ENCODE measurements around the gene LDLRAD3.

LDLRAD3 gene

GRCh38 chr11:36240801-36241200 lies 296.9 kb downstream of the LDLRAD3 start:
- no peaks in the 10 kb centered on the region for H3K4me1 ChIP-seq (ENCODE audit: insufficient read depth, low read length)
- H3K4me3 ChIP-seq (ENCODE audit: low read depth in 1 of 2, low read length in 2 of 2) = no peak overlapping the region
- no peaks in the 10 kb centered on the region for H3K79me2 ChIP-seq (ENCODE audit: insufficient read depth, low read length)
- H4K20me1 ChIP-seq (ENCODE audit: insufficient read depth, low read length) = no peaks in the 10 kb centered on the region
- H3K27ac ChIP-seq (ENCODE audit: low read length) = no peak overlapping the region
- no peak overlapping the region for H2AFZ ChIP-seq (ENCODE audit: low read depth, low read length)
- H3K36me3 ChIP-seq (ENCODE audit: insufficient read depth, low read length) = no peaks in the 10 kb centered on the region
- H3K9me3 ChIP-seq (ENCODE audit: insufficient read depth, low read length, severe bottlenecking) = no peaks in the 10 kb centered on the region
- peaks cover 13% of the 10 kb centered on the region for H3K27me3 ChIP-seq (ENCODE audit: insufficient read depth, low read length, poor library complexity)
- ATAC-seq (ENCODE audit: insufficient read depth, low read depth) = no peak
- TF ChIP-seq EZH2 (IDR thresholded peaks at IDR 0.05; ENCODE audit: borderline replicate concordance, low read depth, low read length, severe bottlenecking) = no peak
- TF ChIP-seq, protein P1, sequence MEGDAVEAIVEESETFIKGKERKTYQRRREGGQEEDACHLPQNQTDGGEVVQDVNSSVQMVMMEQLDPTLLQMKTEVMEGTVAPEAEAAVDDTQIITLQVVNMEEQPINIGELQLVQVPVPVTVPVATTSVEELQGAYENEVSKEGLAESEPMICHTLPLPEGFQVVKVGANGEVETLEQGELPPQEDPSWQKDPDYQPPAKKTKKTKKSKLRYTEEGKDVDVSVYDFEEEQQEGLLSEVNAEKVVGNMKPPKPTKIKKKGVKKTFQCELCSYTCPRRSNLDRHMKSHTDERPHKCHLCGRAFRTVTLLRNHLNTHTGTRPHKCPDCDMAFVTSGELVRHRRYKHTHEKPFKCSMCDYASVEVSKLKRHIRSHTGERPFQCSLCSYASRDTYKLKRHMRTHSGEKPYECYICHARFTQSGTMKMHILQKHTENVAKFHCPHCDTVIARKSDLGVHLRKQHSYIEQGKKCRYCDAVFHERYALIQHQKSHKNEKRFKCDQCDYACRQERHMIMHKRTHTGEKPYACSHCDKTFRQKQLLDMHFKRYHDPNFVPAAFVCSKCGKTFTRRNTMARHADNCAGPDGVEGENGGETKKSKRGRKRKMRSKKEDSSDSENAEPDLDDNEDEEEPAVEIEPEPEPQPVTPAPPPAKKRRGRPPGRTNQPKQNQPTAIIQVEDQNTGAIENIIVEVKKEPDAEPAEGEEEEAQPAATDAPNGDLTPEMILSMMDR (IDR thresholded peaks at IDR 0.05; ENCODE audit: borderline replicate concordance, extremely low read depth, low read length, poor library complexity, severe bottlenecking) = no peak
- H3K9ac ChIP-seq (ENCODE audit: low read depth, low read length) = no peak overlapping the region
- H3K4me2 ChIP-seq (ENCODE audit: insufficient read depth, low read length) = no peak overlapping the region
- no peak for DNase-seq

- Histone ChIP-seq H3K9me3 (ENCODE audit: insufficient read depth, low read length, severe bottlenecking) (no peaks in the 10 kb centered on the region), H3K9ac (ENCODE audit: low read depth, low read length) (no peak overlapping the region), H3K4me2 (ENCODE audit: insufficient read depth, low read length) (no peak overlapping the region), H3K36me3 (ENCODE audit: insufficient read depth, low read length) (no peaks in the 10 kb centered on the region), H3K27ac (ENCODE audit: low read length) (no peak overlapping the region), H3K27me3 (ENCODE audit: insufficient read depth, low read length, poor library complexity) (peaks cover 13% of the 10 kb centered on the region), H3K4me1 (ENCODE audit: insufficient read depth, low read length) (no peaks in the 10 kb centered on the region), H3K4me3 (ENCODE audit: low read depth in 1 of 2, low read length in 2 of 2) (no peak overlapping the region), H2AFZ (ENCODE audit: low read depth, low read length) (no peak overlapping the region), H4K20me1 (ENCODE audit: insufficient read depth, low read length) (no peaks in the 10 kb centered on the region), H3K79me2 (ENCODE audit: insufficient read depth, low read length) (no peaks in the 10 kb centered on the region)
- ATAC-seq (ENCODE audit: insufficient read depth, low read depth) = no peak
- TF ChIP-seq, protein P1 (IDR thresholded peaks at IDR 0.05; ENCODE audit: borderline replicate concordance, extremely low read depth, low read length, poor library complexity, severe bottlenecking) = no peak
- TF ChIP-seq EZH2 (IDR thresholded peaks at IDR 0.05; ENCODE audit: borderline replicate concordance, low read depth, low read length, severe bottlenecking) = no peak
- no peak for DNase-seq
Measured at GRCh38 chr11:36241497-36241896, 297.6 kb downstream of the LDLRAD3 start.

DNA sequence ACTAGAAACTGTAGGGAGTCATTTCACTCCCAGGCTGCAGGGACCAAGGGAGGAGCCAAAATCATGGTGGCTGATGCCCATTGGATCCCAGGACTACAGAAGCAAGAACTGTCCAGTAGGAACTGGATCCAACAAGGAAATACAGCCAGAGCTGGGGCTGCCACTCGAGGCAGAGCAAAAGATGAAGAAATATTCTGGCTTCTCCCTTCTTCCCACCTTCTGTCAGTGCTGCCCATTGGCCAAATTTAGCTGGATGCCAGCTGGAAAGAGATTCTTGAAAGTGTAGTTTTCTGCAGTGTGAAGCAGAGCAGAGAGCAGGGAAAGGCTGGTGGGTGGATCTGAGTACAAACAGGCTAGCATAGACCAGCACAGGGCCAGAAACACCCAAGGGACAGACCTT lies 299.8 kb downstream of the LDLRAD3 start:
- DNase-seq (no peak), ATAC-seq (ENCODE audit: insufficient read depth, low read depth) (no peak)
- Histone ChIP-seq H3K27me3 (ENCODE audit: insufficient read depth, low read length, poor library complexity) (peaks cover 7% of the 10 kb centered on the region), H3K79me2 (ENCODE audit: insufficient read depth, low read length) (no peaks in the 10 kb centered on the region), H2AFZ (ENCODE audit: low read depth, low read length) (no peak overlapping the region), H3K9me3 (ENCODE audit: insufficient read depth, low read length, severe bottlenecking) (no peaks in the 10 kb centered on the region), H3K27ac (ENCODE audit: low read length) (no peak overlapping the region), H3K36me3 (ENCODE audit: insufficient read depth, low read length) (no peaks in the 10 kb centered on the region), H3K4me3 (ENCODE audit: low read depth in 1 of 2, low read length in 2 of 2) (no peak overlapping the region), H3K4me1 (ENCODE audit: insufficient read depth, low read length) (no peaks in the 10 kb centered on the region), H3K4me2 (ENCODE audit: insufficient read depth, low read length) (no peak overlapping the region), H4K20me1 (ENCODE audit: insufficient read depth, low read length) (no peaks in the 10 kb centered on the region), H3K9ac (ENCODE audit: low read depth, low read length) (no peak overlapping the region)
- TF ChIP-seq EZH2 (IDR thresholded peaks at IDR 0.05; ENCODE audit: borderline replicate concordance, low read depth, low read length, severe bottlenecking) = no peak
- TF ChIP-seq, protein P1 (IDR thresholded peaks at IDR 0.05; ENCODE audit: borderline replicate concordance, extremely low read depth, low read length, poor library complexity, severe bottlenecking) = no peak

- no peak overlapping the region for H3K4me2 ChIP-seq (ENCODE audit: insufficient read depth, low read length)
- no peaks in the 10 kb centered on the region for H4K20me1 ChIP-seq (ENCODE audit: insufficient read depth, low read length)
- H3K79me2 ChIP-seq (ENCODE audit: insufficient read depth, low read length) = no peaks in the 10 kb centered on the region
- no peak overlapping the region for H2AFZ ChIP-seq (ENCODE audit: low read depth, low read length)
- DNase-seq (no peak), ATAC-seq (ENCODE audit: insufficient read depth, low read depth) (no peak)
- H3K9ac ChIP-seq (ENCODE audit: low read depth, low read length) = no peak overlapping the region
- TF ChIP-seq EZH2 (IDR thresholded peaks at IDR 0.05; ENCODE audit: borderline replicate concordance, low read depth, low read length, severe bottlenecking) = no peak
- TF ChIP-seq, protein P1 (IDR thresholded peaks at IDR 0.05; ENCODE audit: borderline replicate concordance, extremely low read depth, low read length, poor library complexity, severe bottlenecking) = no peak
- H3K9me3 ChIP-seq (ENCODE audit: insufficient read depth, low read length, severe bottlenecking) = no peaks in the 10 kb centered on the region
- H3K4me1 ChIP-seq (ENCODE audit: insufficient read depth, low read length) = no peaks in the 10 kb centered on the region
- no peak overlapping the region for H3K27ac ChIP-seq (ENCODE audit: low read length)
- H3K27me3 ChIP-seq (ENCODE audit: insufficient read depth, low read length, poor library complexity) = peaks cover 7% of the 10 kb centered on the region
- no peaks in the 10 kb centered on the region for H3K36me3 ChIP-seq (ENCODE audit: insufficient read depth, low read length)
- no peak overlapping the region for H3K4me3 ChIP-seq (ENCODE audit: low read depth in 1 of 2, low read length in 2 of 2)
Measured at GRCh38 chr11:36247493-36247892, 303.6 kb downstream of the LDLRAD3 start.

Measured in DND-41 (cell line).